Activated CD8-positive, alpha-beta memory T cell treated with anti-CD3 and anti-CD28 coated beads for 4 hours (primary cell): Measurements from ENCODE around the gene IFIH1.

Source experiments
- DNase-seq, 2 donors: peaks; one replicate each; pipeline ENCODE4 v3.0.0-alpha.2; 2020; ENCODE audit warnings: low read depth in 2 of 2

The IFIH1 gene

DNA sequence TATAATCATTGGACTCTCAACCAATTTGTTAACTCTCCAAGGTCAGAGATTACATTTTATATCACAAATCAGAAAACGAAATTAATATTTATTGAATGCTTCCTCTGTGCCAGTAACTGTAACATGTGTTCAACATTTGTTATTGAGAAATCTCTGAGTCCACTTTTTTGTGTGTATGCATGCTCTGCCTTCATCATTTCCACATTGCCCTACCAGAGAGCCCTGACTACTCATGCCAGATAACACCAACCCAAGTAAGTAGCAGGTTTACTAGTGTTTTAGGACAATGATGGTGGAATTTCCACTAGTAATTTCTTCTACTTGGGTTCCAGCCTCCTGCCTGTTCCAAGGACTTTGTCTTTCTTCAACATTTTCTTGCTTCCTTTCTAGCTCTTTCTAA, 61.1 kb downstream of the IFIH1 start:
- DNase-seq: no peak

DNA sequence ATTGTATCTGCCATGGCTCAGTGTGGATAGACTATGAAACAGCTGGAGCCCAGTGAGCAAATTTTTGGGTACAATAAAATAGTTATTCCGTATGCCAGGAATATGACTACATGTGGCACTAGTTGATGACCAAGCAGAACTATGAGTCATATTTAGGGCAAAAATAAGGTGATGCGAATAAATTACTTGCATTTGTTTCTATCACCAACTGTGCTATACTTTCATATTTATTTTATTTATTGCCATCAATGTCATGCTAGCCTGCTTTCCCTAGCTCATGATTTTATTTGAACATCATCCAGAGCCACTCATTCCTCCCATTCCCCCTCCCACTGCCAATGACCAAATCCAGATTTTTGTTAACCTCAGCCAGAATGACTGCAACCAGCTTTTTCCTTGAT, 61.9 kb downstream of the IFIH1 start:
- no peak for DNase-seq

DNA sequence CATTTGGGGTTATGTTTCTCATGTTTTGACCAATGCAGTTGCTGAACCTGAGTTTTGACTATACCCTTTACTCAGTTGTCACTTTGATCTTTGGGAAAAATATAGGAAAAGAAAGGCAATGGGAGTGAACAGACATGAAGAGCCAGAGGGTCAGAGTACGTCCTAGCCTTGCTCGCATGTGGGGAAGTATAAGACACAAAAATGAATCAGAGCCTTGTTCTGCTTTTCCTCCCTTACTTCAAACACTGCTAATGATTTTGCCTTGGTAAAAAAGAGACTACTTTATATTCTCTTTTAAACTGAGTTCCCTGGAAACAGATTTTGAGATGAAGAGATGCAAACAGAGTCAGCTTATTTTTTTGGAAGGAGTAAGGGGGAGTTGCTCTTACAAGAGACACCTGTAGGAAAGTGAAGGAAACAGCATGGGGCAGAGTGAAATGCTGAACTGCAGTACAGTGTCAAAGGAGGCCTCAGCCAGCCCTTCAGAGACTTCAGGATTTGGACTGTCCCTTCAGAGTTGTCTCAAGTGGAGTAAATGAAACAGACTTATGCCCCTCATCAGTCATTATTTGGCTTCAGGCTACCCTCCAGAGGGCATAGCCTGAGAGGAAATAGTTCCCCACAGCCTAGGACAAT, 64.1 kb downstream of the IFIH1 start:
- DNase-seq: no peak

DNA sequence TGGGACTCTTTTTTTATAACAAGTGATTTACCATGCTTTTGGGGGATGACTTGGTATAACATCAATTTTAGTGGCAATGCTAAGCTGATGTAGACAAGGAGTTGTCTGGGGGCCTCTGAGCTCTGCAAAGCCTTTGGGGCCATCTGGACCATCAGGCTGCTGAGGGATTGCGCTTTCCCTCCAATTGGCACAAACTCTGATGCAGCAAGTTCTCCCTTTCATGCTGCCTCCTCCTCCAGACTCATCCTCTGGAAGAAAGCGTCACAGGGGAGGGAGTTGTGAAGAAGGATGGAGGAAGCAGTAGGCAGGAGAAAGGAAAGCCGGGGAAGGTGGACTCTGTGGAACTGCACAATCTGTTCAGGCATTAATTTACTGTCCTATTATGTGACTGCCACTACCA, 65.0 kb downstream of the IFIH1 start:
- no peak for DNase-seq

- no peak for DNase-seq
Measured at GRCh38 chr2:162252153-162252552, 66.3 kb downstream of the IFIH1 start.

GRCh38 chr2:162245781-162246180, 72.7 kb downstream of the IFIH1 start:
- DNase-seq: no peak

- no peak for DNase-seq
Measured at GRCh38 chr2:162245061-162245460, 73.4 kb downstream of the IFIH1 start.

DNA sequence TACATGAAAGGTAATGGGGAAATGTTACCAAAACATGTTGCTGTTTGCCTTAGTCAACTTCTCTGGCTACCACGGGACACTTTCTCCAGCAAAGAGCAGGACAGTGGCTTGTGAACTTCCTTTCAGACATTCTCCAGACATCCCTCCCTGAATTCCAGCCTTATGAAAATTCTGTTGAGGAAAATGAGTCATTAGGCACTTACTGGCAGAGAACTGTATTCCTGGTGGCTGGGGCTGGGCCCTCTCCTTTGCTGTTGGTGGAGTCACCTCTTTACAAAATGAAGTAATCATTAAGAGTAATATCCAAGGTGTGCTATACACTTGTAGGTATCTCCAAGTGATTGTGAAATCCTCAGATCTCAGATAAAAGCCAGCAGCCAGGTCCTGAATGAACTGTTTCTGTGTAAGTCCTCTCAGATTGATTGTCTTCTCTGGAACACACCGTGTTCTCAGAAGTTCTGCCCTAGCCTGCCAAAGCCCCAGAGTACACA, 73.9 kb downstream of the IFIH1 start:
- no peak for DNase-seq

GRCh38 chr2:162243715-162244114, 74.8 kb downstream of the IFIH1 start:
- no peak for DNase-seq

DNA sequence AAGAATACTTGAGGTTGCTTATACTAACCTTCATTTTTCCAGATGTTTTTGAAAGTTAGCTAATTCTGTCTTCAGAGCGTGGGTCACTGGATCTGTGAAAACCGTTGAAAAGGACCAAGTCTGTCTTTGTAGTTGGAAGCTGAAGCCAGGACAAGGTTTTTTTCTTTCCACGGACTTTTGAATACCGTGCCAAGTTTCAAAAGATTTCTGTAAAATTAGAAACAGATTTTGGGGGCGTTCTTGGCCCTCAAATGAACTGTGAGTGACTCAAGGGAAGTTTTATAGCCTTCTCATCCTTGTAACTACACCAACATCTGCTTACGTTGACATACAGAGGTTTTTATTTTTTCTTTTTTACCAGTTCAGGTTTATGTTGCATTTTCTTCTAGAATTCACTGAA, 75.2 kb downstream of the IFIH1 start, which contains the start of gene FAP:
TSS of gene FAP (minus strand) at position 152 of the 400 bp plus-strand sequence. CDS start at position 34, 118 bp downstream.
- no peak for DNase-seq

DNA sequence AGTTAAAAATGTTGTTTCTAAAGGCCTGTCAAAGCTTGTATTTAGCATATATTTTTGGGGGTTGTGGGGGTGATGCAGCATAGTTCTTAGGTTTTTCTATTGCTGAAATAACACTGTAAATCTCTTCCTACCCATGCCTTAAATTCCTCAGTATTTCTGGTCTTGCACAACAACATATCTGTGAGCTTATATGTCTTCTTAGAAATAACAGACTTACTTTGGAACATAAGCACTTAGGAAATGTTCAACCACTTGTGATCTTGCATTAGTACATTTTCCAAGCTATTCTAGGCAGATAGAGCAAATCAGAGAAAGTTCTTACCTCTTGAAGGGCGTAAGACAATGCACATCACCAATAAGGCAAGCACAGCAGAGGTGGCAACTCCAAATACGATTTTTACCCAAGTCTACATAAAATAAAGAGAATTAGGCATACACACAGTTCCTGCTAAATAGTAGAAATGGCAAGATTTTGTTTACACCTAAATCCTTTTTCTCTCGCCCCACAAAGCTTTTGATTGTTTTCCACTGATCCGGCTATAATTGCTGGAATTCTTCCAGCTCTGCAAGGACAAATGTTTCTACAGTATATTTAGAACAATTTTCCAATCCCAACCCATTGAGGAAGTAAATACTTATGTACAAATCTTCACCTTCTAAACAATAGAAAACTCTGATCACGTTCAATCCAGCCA, 75.8 kb downstream of the IFIH1 start:
- DNase-seq: no peak

DNA sequence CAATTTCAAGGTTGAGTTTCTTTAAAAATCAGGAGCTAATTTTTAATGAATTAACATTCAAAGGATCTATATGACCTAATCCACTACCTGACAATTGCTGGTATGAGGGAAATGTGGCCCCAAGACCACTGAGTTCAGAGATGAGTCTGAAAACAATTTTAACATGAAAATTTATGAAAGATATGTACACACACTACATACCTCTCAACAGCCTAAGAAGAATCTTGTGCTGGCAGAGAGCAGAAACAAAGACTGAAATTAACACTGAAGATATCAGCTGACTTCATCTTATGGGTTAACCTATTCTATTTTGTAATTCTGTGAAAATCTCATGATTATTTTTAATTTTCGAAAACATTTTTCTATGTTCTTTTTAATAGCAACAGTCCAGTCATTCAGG, 76.9 kb downstream of the IFIH1 start:
- no peak for DNase-seq

DNA sequence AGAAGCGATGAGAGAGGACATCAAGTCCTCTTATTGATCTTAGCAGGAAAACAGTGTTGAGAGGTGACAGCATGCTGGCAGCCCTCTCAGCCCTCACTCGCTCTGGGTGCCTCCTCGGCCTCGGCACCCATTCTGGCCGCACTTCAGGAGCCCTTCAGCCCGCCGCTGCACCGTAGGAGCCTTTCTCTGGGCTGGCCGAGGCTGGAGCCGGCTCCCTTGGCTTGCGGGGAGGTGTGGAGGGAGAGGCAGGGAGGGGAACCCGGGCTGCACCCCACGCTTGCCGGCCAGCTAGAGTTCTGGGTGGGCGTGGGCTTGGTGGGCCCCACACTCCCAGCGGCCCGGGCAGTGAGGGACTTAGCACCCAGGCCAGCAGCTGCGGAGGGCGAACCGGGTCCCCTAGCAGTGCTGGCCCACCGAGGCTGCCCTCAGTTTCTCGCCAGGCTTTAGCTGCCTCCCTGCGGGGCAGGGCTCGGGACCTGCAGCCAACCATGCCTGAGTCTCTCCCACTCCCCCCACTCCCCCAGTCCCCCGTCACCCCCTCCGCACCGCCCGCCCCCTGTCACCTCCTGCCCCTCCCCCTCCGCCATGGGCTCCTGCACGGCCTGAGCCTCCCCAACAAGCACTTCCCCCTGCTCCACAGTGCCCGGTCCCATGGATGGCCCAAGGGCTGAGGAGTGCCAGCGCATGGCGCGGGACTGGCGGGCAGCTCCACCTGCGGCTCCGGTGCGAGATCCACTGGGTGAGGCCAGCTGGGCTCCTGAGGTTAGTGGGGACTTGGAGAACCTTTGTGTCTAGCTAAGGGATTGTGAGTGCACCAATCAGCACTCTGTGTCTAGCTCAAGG, 83.6 kb downstream of the IFIH1 start:
- DNase-seq: no peak

DNA sequence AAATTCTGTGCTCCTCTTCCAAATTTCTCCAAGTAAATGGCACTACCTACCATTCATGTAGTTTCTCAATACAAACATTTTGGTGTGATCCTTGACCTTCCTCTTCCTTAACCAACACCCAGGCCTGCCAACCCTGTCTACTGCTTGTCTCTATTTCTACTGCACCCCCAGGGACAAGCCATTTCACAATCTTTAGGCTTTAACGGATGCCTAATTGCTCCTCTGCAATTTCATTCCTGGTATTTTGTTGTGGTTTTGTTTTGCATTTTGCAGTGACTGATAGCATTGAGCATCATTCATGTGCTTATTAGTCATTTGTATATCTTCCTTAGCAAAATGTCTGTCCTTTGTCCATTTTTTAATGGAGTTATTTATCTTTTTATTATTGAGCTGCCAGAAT, 85.3 kb downstream of the IFIH1 start:
- DNase-seq: no peak

GRCh38 chr2:162232671-162233070, 85.8 kb downstream of the IFIH1 start:
- no peak for DNase-seq

DNA sequence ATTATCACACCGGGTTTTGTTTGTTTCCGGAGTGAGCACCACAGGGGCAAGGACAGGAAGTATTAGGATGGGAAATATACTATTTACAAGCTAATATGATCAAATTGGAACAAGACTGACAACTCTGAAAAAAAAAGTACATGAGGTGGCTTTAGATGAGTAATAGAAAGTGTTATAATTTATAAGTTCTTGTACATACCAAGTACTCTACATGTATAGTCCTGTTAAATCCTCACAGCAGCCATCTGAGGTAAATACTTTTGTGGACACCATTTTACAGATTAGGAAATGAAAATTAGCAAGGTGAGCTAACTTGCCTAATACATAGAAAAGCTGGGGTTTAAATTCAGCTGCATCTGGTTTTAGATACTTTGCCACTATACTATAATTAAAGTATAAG, 86.5 kb downstream of the IFIH1 start:
- DNase-seq: no peak

DNA sequence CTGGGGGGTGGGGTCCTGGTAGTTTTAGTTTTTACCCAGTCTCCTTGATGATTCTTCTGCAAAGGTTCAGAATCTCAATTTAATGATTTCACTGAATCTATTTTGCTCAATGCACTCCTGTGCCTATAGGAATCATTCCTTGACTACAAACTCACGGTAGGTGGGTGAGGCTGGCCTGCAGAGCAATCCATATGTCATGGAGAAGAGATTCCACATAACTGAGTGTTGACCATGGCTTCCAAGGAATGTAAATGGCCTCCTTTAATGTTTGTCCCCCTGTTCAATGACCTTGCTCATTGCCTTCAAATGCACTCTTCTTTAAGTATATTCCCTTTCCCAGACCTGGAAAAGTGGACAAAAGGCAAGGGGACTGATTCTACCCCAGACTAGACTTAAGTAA, 87.7 kb downstream of the IFIH1 start:
- DNase-seq: no peak

GRCh38 chr2:162226836-162227235, 91.6 kb downstream of the IFIH1 start:
- no peak for DNase-seq

DNA sequence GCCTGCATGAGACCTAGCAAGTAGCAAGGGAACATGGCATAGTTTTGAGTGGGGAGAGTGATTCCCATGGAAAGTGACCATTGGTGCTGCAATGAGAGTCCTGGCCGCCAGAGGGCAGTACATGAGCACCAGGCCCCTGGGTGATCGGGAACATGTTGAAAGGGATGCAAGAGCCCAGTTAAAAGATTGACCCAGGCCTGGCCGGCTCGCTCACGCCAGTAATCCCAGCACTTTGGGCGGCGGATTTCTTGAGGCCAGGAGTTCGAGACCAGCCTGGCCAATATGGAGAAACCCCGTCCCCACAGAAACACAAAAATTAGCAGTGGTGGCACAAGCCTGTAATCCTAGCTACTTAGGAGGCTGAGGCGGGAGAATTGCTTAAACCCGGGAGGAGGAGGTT, 97.4 kb downstream of the IFIH1 start:
- DNase-seq: peak; percentile 31 to 35

DNA sequence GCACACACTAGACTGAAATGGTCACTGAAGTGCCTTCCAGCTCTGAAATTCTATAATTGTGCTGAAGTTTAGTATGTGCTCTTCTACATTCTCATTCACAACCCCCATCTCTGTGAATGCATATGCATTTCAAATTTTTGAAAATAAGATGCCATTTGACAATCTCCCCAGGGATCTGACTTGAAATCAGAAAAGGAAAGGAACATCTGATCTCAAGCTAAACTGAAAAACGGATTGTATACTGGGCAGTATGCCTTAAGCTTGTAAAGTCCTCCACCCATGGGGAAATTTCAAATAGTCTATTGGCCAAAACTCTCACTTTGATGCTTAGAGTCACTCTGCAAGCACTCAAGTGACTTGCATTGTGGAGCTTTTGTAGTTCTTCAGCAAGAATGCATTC, 98.1 kb downstream of the IFIH1 start:
- DNase-seq: no peak

DNA sequence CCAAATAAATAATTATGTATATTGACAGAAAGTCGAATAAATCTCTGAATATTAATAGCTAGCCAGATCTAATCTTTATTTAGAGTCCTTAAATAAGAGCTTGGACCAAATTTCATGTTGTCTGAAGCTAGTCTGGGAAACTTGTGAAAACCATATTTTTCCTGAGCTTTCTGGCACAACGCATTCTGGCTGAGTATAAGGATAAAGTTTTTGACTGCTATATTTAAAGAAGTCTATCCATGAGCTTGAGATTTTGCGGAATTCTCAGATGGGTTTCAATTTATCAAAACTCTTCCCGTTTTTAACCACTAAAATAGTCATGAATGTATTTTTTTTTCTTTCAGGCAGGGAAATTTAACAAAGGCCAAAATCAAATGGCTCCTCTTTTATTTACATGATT, 99.1 kb downstream of the IFIH1 start:
- DNase-seq: no peak

DNA sequence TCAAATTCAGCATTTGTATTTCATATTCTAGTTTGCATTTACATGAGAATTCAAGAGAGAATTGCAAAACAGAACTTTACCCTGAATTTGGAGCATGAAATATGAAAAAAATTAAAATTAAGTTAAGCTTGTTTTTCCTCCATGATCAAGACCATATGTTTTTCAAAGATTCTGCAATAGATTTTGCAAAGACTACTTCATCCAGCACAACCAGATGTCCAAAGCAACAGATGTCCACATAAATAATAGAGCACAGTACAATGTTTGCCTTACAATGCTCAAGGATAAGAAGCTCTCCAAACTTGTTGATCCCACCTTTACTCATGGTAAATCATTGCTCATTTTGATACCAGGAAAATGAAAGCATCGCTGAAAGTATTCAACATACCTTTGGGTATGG, 100.9 kb downstream of the IFIH1 start:
- no peak for DNase-seq
